Psoas muscle (tissue), 8 donors: ENCODE results near the gene STAG1. TPM values are rescaled to one million over a fixed set of nuclear protein-coding genes. Genes with fewer than 3 reads are reported as not detected.

Experiments
- ATAC-seq, 4 donors: fragments of 200-7000 bp; cut with Tn5 transposase; one replicate each; pipeline ENCODE4 v1.9.1; 2020; ENCODE audit warnings: moderate library complexity in 3 of 4, mild to moderate bottlenecking in 2 of 4
- DNase-seq, 2 donors: peaks; one replicate each; pipeline ENCODE4 v3.0.0-alpha.2; 2020
- H3K27ac ChIP-seq: fragments of 200-600 bp; one replicate; pipeline ENCODE4 v1.8.0; 2022
- H3K27me3 ChIP-seq, 3 donors: fragments of 200-600 bp in 1 of 3; one replicate each; pipeline versions ENCODE4 v1.6.1 to v1.8.0; 2013 to 2022; ENCODE audit warnings: low read length in 2 of 3, mild to moderate bottlenecking in 2 of 3, moderate library complexity in 1 of 3; ENCODE audit not compliant: insufficient read depth in 3 of 3
- H3K36me3 ChIP-seq, 2 donors: fragments of 200-600 bp in 1 of 2; one replicate each; pipeline versions ENCODE4 v1.6.1 to v1.8.0; 2013 to 2022; ENCODE audit warnings: low read depth in 1 of 2, mild to moderate bottlenecking in 1 of 2, moderate library complexity in 1 of 2; ENCODE audit not compliant: insufficient read depth in 1 of 2
- H3K4me1 ChIP-seq: fragments of 200-600 bp; one replicate; pipeline ENCODE4 v1.8.0; 2022
- H3K4me3 ChIP-seq: fragments of 200-600 bp; one replicate; pipeline ENCODE4 v1.8.0; 2022; ENCODE audit warnings: mild to moderate bottlenecking
- H3K9me3 ChIP-seq: fragments of 200-600 bp; one replicate; pipeline ENCODE4 v1.8.0; 2022
- WGBS, 3 donors: extraction: QIAGEN DNeasy Blood & Tissue Kit; methylation state at CpG; one replicate each; pipeline versions ENCODE4 v1.1.6 to v1.1.7; 2013; 5-methylcytosine and 5-hydroxymethylcytosine counted together
- intact Hi-C, 2 donors: fragments of 100-400 bp; cut with DNase I; formaldehyde crosslinking; loops; one replicate each; pipeline versions ENCODE4 v1.11.0 to v1.14.2; 2022
- polyA plus RNA-seq, 3 donors: library from polyadenylated mRNA; stranded (reverse); fragments of 200-250 nt; gene quantifications; one replicate each; pipeline ENCODE4 v1.2.3, GENCODE V29; 2013
- total RNA-seq, 4 donors: library from RNA; stranded (reverse); fragmentation: NEBNext Ultra II Directional in 2 of 4; extraction: Animal tissue kit (Norgen Biotek cat#: 25700) in 2 of 4; gene quantifications; one replicate each; pipeline versions ENCODE4 v1.2.1 to v1.2.4, GENCODE V29; 2021 to 2023
- TF ChIP-seq, protein P1 (sequence below): fragments of 200-600 bp; IDR thresholded peaks from one replicate; pipeline ENCODE4 v1.8.0; 2022; ENCODE audit warnings: antibody characterized with exemption
- donor health status: healthy with polysubstance abuse.
- donor health status: DM: no; HTN: no; CAD: no; lungs with moderate emphysema.
- donor health status: Bipolar disorder and iron deficiency.
- donor health status: healthy.
- donor health status: DM: yes; HTN: yes; CAD: no.
- donor health status: DM: no; HTN: no; CAD: no.
- donor health status: DM: no; HTN: no; CAD: no.
- donor health status: DM: yes; HTN: yes; CAD: no.

STAG1 gene
- total and polyA plus RNA-seq, 7 donors, result 8.8 to 27.7 (median 19.7) TPM

DNA sequence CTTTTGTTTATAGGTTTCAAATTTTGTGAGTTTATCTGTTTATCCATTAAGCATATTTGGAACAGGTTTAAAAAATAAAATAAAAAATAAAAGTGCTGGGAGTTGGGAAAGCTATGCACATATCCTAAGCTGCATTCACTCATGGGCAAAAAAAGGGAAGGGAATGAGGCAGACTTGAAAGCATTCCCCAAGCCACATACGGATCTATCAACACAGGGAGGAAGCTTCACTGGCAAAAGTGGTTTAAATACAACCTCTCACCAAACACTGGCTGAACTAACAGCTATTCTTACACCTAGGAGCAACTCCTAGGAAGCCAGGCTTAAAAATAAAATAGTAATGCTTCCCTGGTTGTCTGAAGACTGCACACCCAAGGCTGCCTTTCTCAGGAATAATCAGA, 400.8 kb downstream of the STAG1 start:
- TF ChIP-seq, protein P1, sequence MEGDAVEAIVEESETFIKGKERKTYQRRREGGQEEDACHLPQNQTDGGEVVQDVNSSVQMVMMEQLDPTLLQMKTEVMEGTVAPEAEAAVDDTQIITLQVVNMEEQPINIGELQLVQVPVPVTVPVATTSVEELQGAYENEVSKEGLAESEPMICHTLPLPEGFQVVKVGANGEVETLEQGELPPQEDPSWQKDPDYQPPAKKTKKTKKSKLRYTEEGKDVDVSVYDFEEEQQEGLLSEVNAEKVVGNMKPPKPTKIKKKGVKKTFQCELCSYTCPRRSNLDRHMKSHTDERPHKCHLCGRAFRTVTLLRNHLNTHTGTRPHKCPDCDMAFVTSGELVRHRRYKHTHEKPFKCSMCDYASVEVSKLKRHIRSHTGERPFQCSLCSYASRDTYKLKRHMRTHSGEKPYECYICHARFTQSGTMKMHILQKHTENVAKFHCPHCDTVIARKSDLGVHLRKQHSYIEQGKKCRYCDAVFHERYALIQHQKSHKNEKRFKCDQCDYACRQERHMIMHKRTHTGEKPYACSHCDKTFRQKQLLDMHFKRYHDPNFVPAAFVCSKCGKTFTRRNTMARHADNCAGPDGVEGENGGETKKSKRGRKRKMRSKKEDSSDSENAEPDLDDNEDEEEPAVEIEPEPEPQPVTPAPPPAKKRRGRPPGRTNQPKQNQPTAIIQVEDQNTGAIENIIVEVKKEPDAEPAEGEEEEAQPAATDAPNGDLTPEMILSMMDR, result no peak
- intact Hi-C loops, result no loop called here
- no peaks in the 10 kb centered on the region for H3K27me3 ChIP-seq
- DNase-seq, result no peak
- no peak for ATAC-seq
- H3K4me1 ChIP-seq, result peaks cover 5% of the 10 kb centered on the region
- H3K9me3 ChIP-seq, result no peaks in the 10 kb centered on the region
- H3K27ac ChIP-seq, result no peak overlapping the region
- WGBS, 3 donors, result 63 to 90% (median 70%) methylated on average over 1 of the region's 1 CpG
- H3K4me3 ChIP-seq, result no peak overlapping the region
- peaks cover 3 to 27% of the 10 kb centered on the region in 2 donors for H3K36me3 ChIP-seq

GRCh38 chr3:136350557-136350956, 401.6 kb downstream of the STAG1 start:
- Histone ChIP-seq H3K36me3 (peaks cover 3 to 31% of the 10 kb centered on the region in 2 donors), H3K27me3 (no peaks in the 10 kb centered on the region), H3K4me1 (peaks cover 5% of the 10 kb centered on the region), H3K27ac (peak overlapping the region; percentile 6), H3K4me3 (no peak overlapping the region), H3K9me3 (no peaks in the 10 kb centered on the region)
- peak in 3 of 4 donors; percentile 5 to 19 (median 19) for ATAC-seq
- TF ChIP-seq, protein P1, result no peak
- intact Hi-C loops, result no loop called here
- WGBS, 3 donors, result 82 to 95% (median 83%) methylated on average over 2 of the region's 2 CpGs
- no peak for DNase-seq

DNA sequence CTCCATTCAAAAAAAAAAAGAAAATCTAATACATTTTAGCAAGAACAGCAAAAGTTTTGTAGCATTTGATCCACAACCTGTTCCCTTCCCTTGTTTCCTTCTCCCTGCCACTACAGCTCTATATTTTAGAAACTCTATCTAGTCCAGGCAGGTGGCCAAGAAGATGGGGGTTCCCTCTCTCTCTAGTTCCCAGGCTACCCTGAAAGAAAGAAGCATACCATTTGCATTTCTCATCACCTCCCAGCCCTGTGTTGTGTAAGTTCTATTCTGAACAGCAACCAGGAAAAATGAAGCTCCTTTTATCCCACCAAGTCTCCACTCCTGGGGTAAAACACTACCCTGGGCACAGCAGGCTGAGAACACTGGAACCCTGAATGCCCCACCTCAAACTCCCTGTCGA, 402.0 kb downstream of the STAG1 start:
- H3K27ac ChIP-seq, result peak overlapping the region; percentile 6
- H3K36me3 ChIP-seq, result peaks cover 3 to 31% of the 10 kb centered on the region in 2 donors
- no peaks in the 10 kb centered on the region for H3K27me3 ChIP-seq
- intact Hi-C loops, result no loop called here
- peaks cover 5% of the 10 kb centered on the region for H3K4me1 ChIP-seq
- H3K9me3 ChIP-seq, result no peaks in the 10 kb centered on the region
- no peak overlapping the region for H3K4me3 ChIP-seq
- peak; percentile 73 to 87 (median 84) for ATAC-seq
- TF ChIP-seq, protein P1, result no peak
- no peak for DNase-seq
- 72 to 83% (median 75%) methylated on average over 1 of the region's 1 CpG for WGBS, 3 donors

DNA sequence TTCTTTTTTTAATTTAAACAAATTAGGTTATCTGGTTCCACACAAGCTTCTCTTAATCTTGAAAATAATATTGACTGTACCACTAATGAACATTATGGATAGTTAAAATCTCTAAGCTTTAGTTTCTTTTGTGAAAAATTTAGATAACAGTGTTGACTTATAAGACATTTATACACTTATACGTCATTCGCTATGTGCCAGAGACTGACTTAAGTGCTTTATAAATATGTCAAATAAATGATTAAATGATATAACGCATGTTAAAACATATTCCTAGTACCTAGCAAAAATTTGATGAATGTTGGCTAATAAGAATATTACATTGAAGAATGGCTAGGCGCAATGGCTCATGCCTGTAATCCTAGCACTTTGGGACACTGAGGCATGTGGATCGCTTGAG, 405.7 kb downstream of the STAG1 start:
- no peak overlapping the region for H3K27ac ChIP-seq
- 93 to 98% (median 98%) methylated on average over 5 of the region's 5 CpGs for WGBS, 3 donors
- H3K4me1 ChIP-seq, result peaks cover 17% of the 10 kb centered on the region
- ATAC-seq (no peak), DNase-seq (no peak)
- intact Hi-C loops, result no loop called here
- TF ChIP-seq, protein P1, result no peak
- H3K4me3 ChIP-seq, result no peak overlapping the region
- peaks cover 3 to 42% of the 10 kb centered on the region in 2 donors for H3K36me3 ChIP-seq
- H3K27me3 ChIP-seq, result no peaks in the 10 kb centered on the region
- H3K9me3 ChIP-seq, result no peaks in the 10 kb centered on the region
